H1 (cell line): Measurements from ENCODE around the gene AATK. TPM values are rescaled to one million over a fixed set of nuclear protein-coding genes. Genes with fewer than 3 reads are reported as not detected.
A peak's percentile ranks its signal among the peaks of the same experiment; 100 is the strongest.

Experiments used
- CTCF ChIA-PET: fragments of 300-600 bp; sonication (Branson Sonifier 250); formaldehyde crosslinking; loops from one replicate; lab custom pipeline; 2021; ENCODE audit not compliant: partially characterized antibody; lab: Charles Lee
- POLR2A ChIA-PET: fragments of 300-600 bp; sonication (Branson Sonifier 250); formaldehyde crosslinking; loops from one replicate; lab custom pipeline; 2021; ENCODE audit warnings: inconsistent platforms; ENCODE audit not compliant: partially characterized antibody; lab: Charles Lee
- DNase-seq, 2 experiments: peaks; one replicate each; pipeline versions ENCODE4 v3.0.0 to v3.0.0-alpha.2; 2010 to 2022; ENCODE audit warnings: low spot score in 2 of 2, low read depth in 1 of 2, mixed read lengths in 1 of 2
- FAIRE-seq: peaks from 2 replicates; lab custom pipeline; 2011; peaks lifted over from hg19 to GRCh38; lab: Jason Lieb, UNC
- H2AFZ ChIP-seq: 2 replicates; pipeline ENCODE4 v1.8.1; 2012; ENCODE audit warnings: low read length, inconsistent platforms
- H2AK5ac ChIP-seq: 2 replicates; pipeline ENCODE4 v1.6.1; 2013; ENCODE audit warnings: low read depth, low read length
- H2BK120ac ChIP-seq: replicated peaks from 2 replicates; pipeline ENCODE3; 2013; ENCODE audit warnings: low read depth, low read length, inconsistent platforms
- H2BK12ac ChIP-seq: 2 replicates; pipeline ENCODE4 v1.6.1; 2013; ENCODE audit warnings: low read depth, low read length
- H2BK15ac ChIP-seq: 2 replicates; pipeline ENCODE4 v1.6.1; 2013; ENCODE audit warnings: low read length
- H2BK20ac ChIP-seq: 2 replicates; pipeline ENCODE4 v1.6.1; 2013; ENCODE audit warnings: low read length
- H2BK5ac ChIP-seq: 2 replicates; pipeline ENCODE4 v1.6.1; 2013; ENCODE audit warnings: low read depth, low read length
- H3K14ac ChIP-seq: 2 replicates; pipeline ENCODE4 v1.6.1; 2013; ENCODE audit warnings: inconsistent platforms; ENCODE audit not compliant: insufficient read length
- H3K18ac ChIP-seq: 2 replicates; pipeline ENCODE4 v1.6.1; 2013; ENCODE audit warnings: low read length; ENCODE audit errors: extremely low read depth
- H3K23ac ChIP-seq: 2 replicates; pipeline ENCODE4 v1.6.1; 2013; ENCODE audit warnings: inconsistent platforms; ENCODE audit not compliant: insufficient read length
- H3K23me2 ChIP-seq: 2 replicates; pipeline ENCODE4 v1.6.1; 2013; ENCODE audit warnings: low read depth, low read length
- H3K27ac ChIP-seq: 2 replicates; pipeline ENCODE4 v1.6.1; 2011; ENCODE audit warnings: low read depth, low read length, inconsistent platforms
- H3K27me3 ChIP-seq, 4 experiments: replicated peaks in 1 of 4; 1 replicate in 1 of 4; 2 replicates in 3 of 4; pipeline versions ENCODE4 v1.6.1 to v1.8.1; 2011 to 2013; ENCODE audit warnings: low read length in 3 of 4, mild to moderate bottlenecking in 3 of 4, inconsistent platforms in 2 of 4, mixed read lengths in 2 of 4, moderate library complexity in 1 of 4; ENCODE audit not compliant: control insufficient read depth in 3 of 4, insufficient read depth in 3 of 4; ENCODE audit errors: extremely low read depth in 1 of 4
- H3K36me3 ChIP-seq, 4 experiments: 2 replicates each; pipeline versions ENCODE4 v1.6.1 to v1.8.1; 2011 to 2013; ENCODE audit warnings: mild to moderate bottlenecking in 4 of 4, low read length in 3 of 4, moderate library complexity in 2 of 4, control low read depth in 1 of 4, inconsistent platforms in 1 of 4; ENCODE audit not compliant: insufficient read depth in 4 of 4, control insufficient read depth in 2 of 4
- H3K4ac ChIP-seq: replicated peaks from 2 replicates; pipeline ENCODE3; 2013; ENCODE audit warnings: low read length, low read depth, mixed read lengths, inconsistent platforms; ENCODE audit not compliant: insufficient read length
- H3K4me1 ChIP-seq, 4 experiments: replicated peaks in 1 of 4; 1 replicate in 1 of 4; 2 replicates in 3 of 4; pipeline versions ENCODE4 v1.6.1 to v1.8.1; 2011 to 2013; ENCODE audit warnings: low read length in 3 of 4, inconsistent platforms in 2 of 4, mixed read lengths in 1 of 4; ENCODE audit not compliant: insufficient read depth in 4 of 4, control insufficient read depth in 3 of 4
- H3K4me2 ChIP-seq, 2 experiments: 2 replicates each; pipeline versions ENCODE4 v1.6.1 to v1.8.1; 2011 to 2013; ENCODE audit warnings: low read depth in 2 of 2, low read length in 2 of 2, control low read depth in 1 of 2, inconsistent platforms in 1 of 2, mild to moderate bottlenecking in 1 of 2; ENCODE audit not compliant: insufficient read depth in 1 of 2
- H3K4me3 ChIP-seq, 4 experiments: fragments of 200-600, 300-600 bp in 1 of 4; sonication (generic), shearing (Covaris generic), sonication (Bioruptor Twin) in 1 of 4; 2 replicates each; pipeline versions ENCODE4 v1.5.1 to v1.8.1; 2011 to 2016; ENCODE audit warnings: low read length in 4 of 4, low read depth in 3 of 4, control low read depth in 2 of 4, inconsistent platforms in 2 of 4, mild to moderate bottlenecking in 2 of 4, mixed read lengths in 1 of 4, moderate library complexity in 1 of 4; ENCODE audit not compliant: insufficient read depth in 2 of 4; ENCODE audit errors: extremely low read depth in 1 of 4
- H3K56ac ChIP-seq: replicated peaks from 2 replicates; pipeline ENCODE3; 2013; ENCODE audit warnings: low read depth, mild to moderate bottlenecking, mixed read lengths, low read length, inconsistent platforms; ENCODE audit not compliant: insufficient read length
- H3K79me1 ChIP-seq: 2 replicates; pipeline ENCODE4 v1.6.1; 2013; ENCODE audit warnings: low read depth, low read length, control low read depth
- H3K79me2 ChIP-seq, 2 experiments: 2 replicates each; pipeline versions ENCODE4 v1.6.1 to v1.8.1; 2012 to 2013; ENCODE audit warnings: low read length in 2 of 2, mild to moderate bottlenecking in 2 of 2, inconsistent platforms in 1 of 2; ENCODE audit not compliant: insufficient read depth in 2 of 2, control insufficient read depth in 1 of 2
- H3K9ac ChIP-seq, 4 experiments: replicated peaks in 1 of 4; 1 replicate in 1 of 4; 2 replicates in 3 of 4; pipeline versions ENCODE4 v1.6.1 to v1.8.1; 2011 to 2013; ENCODE audit warnings: low read depth in 3 of 4, low read length in 3 of 4, control low read depth in 2 of 4, mild to moderate bottlenecking in 2 of 4, moderate library complexity in 2 of 4, inconsistent platforms in 1 of 4; ENCODE audit errors: extremely low read depth in 1 of 4
- H3K9me3 ChIP-seq, 2 experiments: 2 replicates each; pipeline versions ENCODE4 v1.6.1 to v1.8.1; 2012 to 2013; ENCODE audit warnings: mild to moderate bottlenecking in 2 of 2, moderate library complexity in 2 of 2, control low read depth in 1 of 2, inconsistent platforms in 1 of 2, low read depth in 1 of 2, low read length in 1 of 2, mixed read lengths in 1 of 2; ENCODE audit not compliant: insufficient read depth in 2 of 2
- H4K20me1 ChIP-seq, 2 experiments: replicated peaks in 1 of 2; 2 replicates each; pipeline versions ENCODE3 to v1.8.1; 2011 to 2013; ENCODE audit warnings: inconsistent platforms in 2 of 2, low read length in 2 of 2, mild to moderate bottlenecking in 1 of 2; ENCODE audit not compliant: insufficient read depth in 2 of 2, control insufficient read depth in 1 of 2
- H4K5ac ChIP-seq: 2 replicates; pipeline ENCODE4 v1.6.1; 2013; ENCODE audit warnings: low read length, low read depth, mixed read lengths, inconsistent platforms; ENCODE audit not compliant: insufficient read length
- H4K8ac ChIP-seq: 2 replicates; pipeline ENCODE4 v1.8.0; 2013; ENCODE audit warnings: mild to moderate bottlenecking, moderate library complexity, low read length, inconsistent platforms; ENCODE audit not compliant: insufficient read depth; ENCODE audit errors: extremely low read depth
- H4K91ac ChIP-seq: replicated peaks from 2 replicates; pipeline ENCODE3; 2013; ENCODE audit warnings: low read length, mixed read lengths, inconsistent platforms; ENCODE audit not compliant: insufficient read length
- CBX5 ChIP-seq: fragments of 300-800, 300-1000 bp; sonication (generic); IDR thresholded peaks from 2 replicates; pipeline ENCODE4 v1.7.1; 2016; ENCODE audit warnings: antibody characterized with exemption, low read length, low read depth
- HDAC2 ChIP-seq, 2 experiments: fragments of 300-600 bp in 1 of 2; sonication (generic) in 1 of 2; IDR thresholded peaks; 2 replicates each; pipeline ENCODE4 v1.6.1; 2011 to 2012; ENCODE audit warnings: low read depth in 2 of 2, low read length in 2 of 2, mild to moderate bottlenecking in 2 of 2, moderate library complexity in 2 of 2, borderline replicate concordance in 1 of 2, inconsistent platforms in 1 of 2
- JUN ChIP-seq: IDR thresholded peaks from 2 replicates; pipeline ENCODE4 v1.6.1; 2011; ENCODE audit warnings: low read depth, mild to moderate bottlenecking, improper control_type of control experiment, low read length
- NANOG ChIP-seq: IDR thresholded peaks from 2 replicates; pipeline ENCODE4 v1.6.1; 2011; ENCODE audit warnings: low read length, low read depth, mild to moderate bottlenecking, inconsistent platforms; ENCODE audit not compliant: insufficient read depth, poor library complexity, severe bottlenecking
- PHF8 ChIP-seq: fragments of 200-600 bp; sonication (generic); conservative IDR thresholded peaks from 2 replicates; pipeline ENCODE4 v1.7.1; 2012; ENCODE audit warnings: low read depth, mild to moderate bottlenecking, inconsistent platforms, low read length, moderate library complexity
- SIN3A ChIP-seq, 2 experiments: IDR thresholded peaks in 1 of 2; conservative IDR thresholded peaks in 1 of 2; 2 replicates each; pipeline ENCODE4 v1.6.1; 2011 to 2012; ENCODE audit warnings: low read length in 2 of 2, improper control_type of control experiment in 1 of 2, low read depth in 1 of 2, mild to moderate bottlenecking in 1 of 2
- SIX5 ChIP-seq: IDR thresholded peaks from 2 replicates; pipeline ENCODE4 v1.6.1; 2011; ENCODE audit warnings: mild to moderate bottlenecking, low read depth, low read length
- SRF ChIP-seq: IDR thresholded peaks from 2 replicates; pipeline ENCODE4 v1.6.1; 2011; ENCODE audit warnings: mild to moderate bottlenecking, low read depth, low read length, moderate library complexity
- TAF7 ChIP-seq: optimal IDR thresholded peaks from 2 replicates; pipeline ENCODE3; 2011; ENCODE audit warnings: low read depth, mild to moderate bottlenecking, inconsistent platforms, low read length, moderate library complexity, borderline replicate concordance
- ZNF274 ChIP-seq: IDR thresholded peaks from 2 replicates; pipeline ENCODE4 v1.7.0; 2012; ENCODE audit warnings: low read length, borderline replicate concordance; ENCODE audit errors: extremely low read depth
- WGBS, 2 experiments: shearing (Covaris generic) in 1 of 2; methylation state at CpG; one replicate each; pipeline versions ENCODE4 v1.1.6 to v1.1.7; 2013 to 2015; ENCODE audit warnings: low lambda C conversion rate in 2 of 2, mixed read lengths in 2 of 2, inconsistent platforms in 1 of 2, low coverage in 1 of 2, missing lambda C conversion rate in 1 of 2; ENCODE audit not compliant: insufficient replicate concordance in 2 of 2, insufficient coverage in 1 of 2, insufficient read length in 1 of 2; ENCODE audit errors: extremely low coverage in 1 of 2, missing lambda C conversion rate in 1 of 2; 5-methylcytosine and 5-hydroxymethylcytosine counted together
- polyA plus RNA-seq, 7 experiments: library from polyadenylated mRNA; depleted of rRNA in 3 of 7; stranded (reverse) in 5 of 7; unstranded in 2 of 7; fragments of >200 nt in 5 of 7; fragments of 200-250 nt in 2 of 7; gene quantifications; 1 replicate in 5 of 7; 2 replicates in 1 of 7; 4 replicates in 1 of 7; pipeline versions ENCODE4 v1.2.1 to v1.2.3, GENCODE V29; 2011 to 2013; ENCODE audit warnings: missing spikeins in 2 of 7, mixed read lengths in 2 of 7
- total RNA-seq: library from RNA; stranded (reverse); fragmentation: NEBNext Ultra II Directional; extraction: Animal tissue kit (Norgen Biotek cat#: 25700); gene quantifications from 2 replicates; pipeline ENCODE4 v1.2.1, GENCODE V29; 2021
- TF ChIP-seq, protein P1 (sequence below): IDR thresholded peaks from 2 replicates; pipeline ENCODE4 v1.6.1; 2012; ENCODE audit warnings: inconsistent platforms
- TF ChIP-seq, protein P2 (sequence below): IDR thresholded peaks from 2 replicates; pipeline ENCODE4 v1.6.1; 2012; ENCODE audit warnings: inconsistent platforms

The AATK gene
- total and polyA plus RNA-seq, 2 of the 8 experiments (the other 6 are each of a cell fraction or from before 2014, with no cell fraction given), result 1.7 to 3.5 TPM

DNA sequence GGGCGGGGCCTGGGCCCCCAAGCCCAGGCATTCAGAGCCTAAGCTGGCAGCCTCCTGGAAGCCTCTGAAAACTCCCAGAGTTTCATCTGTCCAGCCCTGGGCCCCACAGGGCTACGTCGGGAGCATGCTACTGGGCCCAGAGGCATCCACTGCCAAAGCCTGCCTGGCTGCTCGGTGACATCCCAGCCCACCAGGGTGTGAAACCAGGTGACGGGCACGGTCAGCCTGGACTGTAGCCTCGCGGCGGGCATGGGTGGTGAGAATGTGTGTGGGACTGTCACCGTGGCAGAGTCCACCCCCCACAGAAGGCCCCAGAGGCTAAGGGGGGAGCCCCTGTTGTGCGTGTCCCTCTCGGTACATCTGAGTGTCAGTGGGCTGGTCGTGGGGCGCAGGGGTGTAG is 25.6 kb upstream of the AATK start:
- POLR2A ChIA-PET, result no interaction called here
- CTCF ChIA-PET, result interaction anchor here (0.8 to 3.2 kb wide), 3 partner anchors 9 to 62 kb away, joined by 3 to 25 read pairs (median 7); no protein-coding TSS in a partner anchor
- H3K79me2 ChIP-seq, result no peaks in the 10 kb centered on the region

More for the DNA sequence above, 25.6 kb upstream of the AATK start:
- Histone ChIP-seq H2AFZ (no peak overlapping the region), H3K27ac (no peak overlapping the region), H3K18ac (no peak overlapping the region), H3K36me3 (peaks cover 0 to 20% (median 3%) of the 10 kb centered on the region in 4 experiments; a peak in 3 of 8 replicates), H3K4ac (no peak overlapping the region), H3K27me3 (no peaks in the 10 kb centered on the region), H4K5ac (no peak overlapping the region), H3K9ac (no peak overlapping the region), H3K23ac (no peak overlapping the region), H2BK12ac (no peak overlapping the region), H4K8ac (peak overlapping the region; percentile 51; the same call in 1 of the 2 replicates), H2BK120ac (no peak overlapping the region), H3K4me2 (no peak overlapping the region), H2BK20ac (no peak overlapping the region), H2BK15ac (no peak overlapping the region), H3K14ac (no peak overlapping the region), H3K4me3 (no peak overlapping the region), H2BK5ac (no peak overlapping the region), H4K91ac (no peak overlapping the region), H3K56ac (no peak overlapping the region), H4K20me1 (peaks cover 0 to 2% of the 10 kb centered on the region in 2 experiments), H3K79me1 (no peaks in the 10 kb centered on the region), H3K9me3 (no peaks in the 10 kb centered on the region), H3K4me1 (no peaks in the 10 kb centered on the region), H2AK5ac (no peak overlapping the region), H3K23me2 (no peaks in the 10 kb centered on the region)
- TF ChIP-seq, protein P1, sequence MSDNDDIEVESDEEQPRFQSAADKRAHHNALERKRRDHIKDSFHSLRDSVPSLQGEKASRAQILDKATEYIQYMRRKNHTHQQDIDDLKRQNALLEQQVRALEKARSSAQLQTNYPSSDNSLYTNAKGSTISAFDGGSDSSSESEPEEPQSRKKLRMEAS, result no peak
- TF ChIP-seq NANOG (no peak), ZNF274 (no peak), PHF8 (no peak), SIN3A (conservative IDR thresholded peaks at IDR 0.05 in 1 of 2, IDR thresholded peaks at IDR 0.05 in 1 of 2; ENCODE audit: low read depth in 1 of 2, low read length in 2 of 2) (no peak), HDAC2 (IDR thresholded peaks at IDR 0.05; ENCODE audit: borderline replicate concordance in 1 of 2, low read depth in 2 of 2, low read length in 2 of 2) (no peak), CBX5 (no peak), SRF (no peak), SIX5 (no peak), JUN (no peak), TAF7 (no peak)
- TF ChIP-seq, protein P2, sequence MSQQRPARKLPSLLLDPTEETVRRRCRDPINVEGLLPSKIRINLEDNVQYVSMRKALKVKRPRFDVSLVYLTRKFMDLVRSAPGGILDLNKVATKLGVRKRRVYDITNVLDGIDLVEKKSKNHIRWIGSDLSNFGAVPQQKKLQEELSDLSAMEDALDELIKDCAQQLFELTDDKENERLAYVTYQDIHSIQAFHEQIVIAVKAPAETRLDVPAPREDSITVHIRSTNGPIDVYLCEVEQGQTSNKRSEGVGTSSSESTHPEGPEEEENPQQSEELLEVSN, result no peak
- 84% methylated on average over 14 of the region's 14 CpGs; no CpG with 5 or more reads in 1 of the 2 experiments for WGBS, 2 experiments
- FAIRE-seq (no peak), DNase-seq (no peak)
